ENCODE results near the gene SOD1.
"Not testable (repeated sequence)": the region's sequence is repeated elsewhere in the genome, so short reads cannot be mapped to it uniquely, and the experiment has no call there.

SOD1 gene

GRCh38 chr21:31636874-31637273 lies 22.6 kb upstream of the SOD1 start:
- H3K4me3 ChIP-seq (ENCODE audit: low read depth, low read length): no peak overlapping the region
- DNase-seq (ENCODE audit: low read depth): no peak
- no peak for TF ChIP-seq CTCF (IDR thresholded peaks at IDR 0.05; ENCODE audit: control insufficient read depth, extremely low read depth, insufficient read depth)

DNA sequence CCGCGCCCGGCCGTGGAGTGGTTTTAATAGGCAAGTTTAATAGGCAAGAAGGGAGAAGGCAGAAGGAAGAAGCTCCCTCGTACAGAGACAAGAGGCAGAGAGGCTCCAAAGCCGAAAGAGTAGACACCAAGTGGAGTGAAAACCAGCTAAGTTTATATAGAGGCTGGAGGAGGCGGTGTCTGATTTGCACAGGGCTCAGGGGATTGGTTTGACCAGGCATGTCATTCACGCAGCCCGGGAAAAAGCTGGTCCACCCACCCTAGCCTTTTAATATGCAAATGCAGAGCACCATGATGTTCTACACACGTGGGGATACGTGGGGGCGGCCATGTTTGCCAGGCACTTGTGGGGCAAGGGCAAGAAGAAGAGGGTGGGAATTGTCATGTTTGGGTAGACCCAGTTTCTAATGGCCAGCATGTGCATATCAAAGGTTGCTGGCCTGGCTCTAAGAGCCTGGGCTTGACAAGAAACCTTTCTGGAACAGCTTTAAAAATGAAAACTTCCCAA lies 18.0 kb upstream of the SOD1 start:
- H3K4me3 ChIP-seq (ENCODE audit: low read depth, low read length): no peak overlapping the region
- TF ChIP-seq CTCF (IDR thresholded peaks at IDR 0.05; ENCODE audit: control insufficient read depth, extremely low read depth, insufficient read depth): no peak
- DNase-seq (ENCODE audit: low read depth): no peak

GRCh38 chr21:31644643-31645042 lies 14.8 kb upstream of the SOD1 start:
- H3K4me3 ChIP-seq (ENCODE audit: low read depth, low read length): no peak overlapping the region
- TF ChIP-seq CTCF (IDR thresholded peaks at IDR 0.05; ENCODE audit: control insufficient read depth, extremely low read depth, insufficient read depth): no peak
- peak; percentile 41 for DNase-seq (ENCODE audit: low read depth)

- no peak overlapping the region for H3K4me3 ChIP-seq (ENCODE audit: low read depth, low read length)
- TF ChIP-seq CTCF (IDR thresholded peaks at IDR 0.05; ENCODE audit: control insufficient read depth, extremely low read depth, insufficient read depth): no peak
- no peak for DNase-seq (ENCODE audit: low read depth)
Measured at GRCh38 chr21:31647650-31648049, 11.8 kb upstream of the SOD1 start.

DNA sequence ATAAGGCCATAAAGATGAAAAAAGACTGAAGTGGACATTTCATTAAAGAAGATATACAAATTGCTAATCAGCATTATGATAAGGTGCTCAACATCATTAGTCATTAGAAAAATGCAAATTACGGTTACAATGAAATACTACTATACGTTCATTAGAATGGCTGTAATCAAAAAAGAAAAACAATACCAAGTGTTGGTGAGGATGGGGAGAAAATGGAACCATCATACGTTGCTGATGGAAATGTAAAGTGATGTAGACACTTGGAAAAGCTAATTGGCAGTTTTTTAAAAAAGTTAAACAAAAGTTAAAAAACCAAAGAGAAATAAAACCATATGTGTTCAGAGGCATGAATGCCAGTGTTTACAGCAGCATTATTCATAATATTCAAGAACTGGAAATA lies 8.6 kb upstream of the SOD1 start:
- no peak overlapping the region for H3K4me3 ChIP-seq (ENCODE audit: low read depth, low read length)
- no peak for TF ChIP-seq CTCF (IDR thresholded peaks at IDR 0.05; ENCODE audit: control insufficient read depth, extremely low read depth, insufficient read depth)
- no peak for DNase-seq (ENCODE audit: low read depth)

GRCh38 chr21:31651491-31651890 lies 8.0 kb upstream of the SOD1 start:
- DNase-seq (ENCODE audit: low read depth); H3K4me3 ChIP-seq (ENCODE audit: low read depth, low read length): not testable (repeated sequence)

- no peak overlapping the region for H3K4me3 ChIP-seq (ENCODE audit: low read depth, low read length)
- no peak for DNase-seq (ENCODE audit: low read depth)
- no peak for TF ChIP-seq CTCF (IDR thresholded peaks at IDR 0.05; ENCODE audit: control insufficient read depth, extremely low read depth, insufficient read depth)
Measured at GRCh38 chr21:31654340-31654739, 5.2 kb upstream of the SOD1 start.

DNA sequence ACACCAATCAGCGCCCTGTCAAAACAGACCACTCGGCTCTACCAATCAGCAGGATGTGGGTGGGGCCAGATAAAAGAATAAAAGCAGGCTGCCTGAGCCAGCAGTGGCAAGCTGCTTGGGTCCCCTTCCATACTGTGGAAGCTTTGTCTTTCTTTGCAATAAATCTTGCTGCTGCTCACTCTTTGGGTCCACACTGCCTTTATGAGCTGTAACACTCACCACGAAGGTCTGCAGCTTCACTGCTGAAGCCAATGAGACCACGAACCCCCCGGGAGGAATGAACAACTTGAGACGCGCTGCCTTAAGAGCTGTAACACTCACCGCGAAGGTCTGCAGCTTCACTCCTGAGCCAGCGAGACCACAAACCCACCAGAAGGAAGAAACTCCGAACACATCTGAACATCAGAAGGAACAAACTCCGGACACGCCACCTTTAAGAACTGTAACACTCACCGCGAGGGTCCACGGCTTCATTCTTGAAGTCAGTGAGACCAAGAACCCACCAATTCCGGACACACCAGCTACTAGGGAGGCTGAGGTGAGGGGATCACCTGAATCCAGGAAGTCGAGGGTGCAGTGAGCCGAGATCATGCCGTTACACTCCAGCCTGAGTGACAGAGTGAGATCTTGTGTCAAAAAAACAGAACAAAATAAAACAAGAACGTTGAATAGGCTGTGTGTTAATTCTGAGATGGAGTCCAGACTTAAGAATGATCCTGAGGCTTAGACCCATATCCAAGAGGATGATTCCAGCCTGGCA lies 4.5 kb upstream of the SOD1 start:
- DNase-seq (ENCODE audit: low read depth); H3K4me3 ChIP-seq (ENCODE audit: low read depth, low read length): not testable (repeated sequence)

Measured in LNCaP clone FGC (cell line).